HepG2 (cell line): ENCODE results near the gene WDR83. TPM values are rescaled to one million over a fixed set of nuclear protein-coding genes. Genes with fewer than 3 reads are reported as not detected.

Experiments used
- ARID2 ChIP-seq: sonication (generic); formaldehyde crosslinking; IDR thresholded peaks from 2 replicates; pipeline ENCODE4 v1.8.1; 2022; ENCODE audit warnings: mild to moderate bottlenecking, missing genetic modification reagents, borderline replicate concordance
- CREM ChIP-seq, 2 experiments: sonication (generic) in 1 of 2; formaldehyde crosslinking in 1 of 2; IDR thresholded peaks; 2 replicates each; pipeline versions ENCODE4 v1.4.0 to v1.6.1; 2016 to 2020; ENCODE audit warnings: antibody characterized with exemption in 1 of 2, mild to moderate bottlenecking in 1 of 2, missing genetic modification reagents in 1 of 2
- EZH2 ChIP-seq: conservative IDR thresholded peaks from 2 replicates; pipeline ENCODE4 v1.6.1; 2012; ENCODE audit warnings: mild to moderate bottlenecking, low read depth, low read length, moderate library complexity
- JUND ChIP-seq: sonication (generic); formaldehyde crosslinking; IDR thresholded peaks from 2 replicates; pipeline ENCODE4 v1.8.0; 2022; ENCODE audit warnings: mild to moderate bottlenecking, missing genetic modification reagents
- KLF16 ChIP-seq, 2 experiments: sonication (generic) in 1 of 2; formaldehyde crosslinking in 1 of 2; IDR thresholded peaks; 2 replicates each; pipeline versions ENCODE4 v1.6.1 to v1.8.0; 2016 to 2023; ENCODE audit warnings: missing genetic modification reagents in 2 of 2, missing compliant biosample characterization in 1 of 2
- MBD4 ChIP-seq: IDR thresholded peaks from 2 replicates; pipeline ENCODE4 v1.6.1; 2012; ENCODE audit warnings: low read length, inconsistent platforms, borderline replicate concordance
- MTF1 ChIP-seq: sonication (generic); formaldehyde crosslinking; IDR thresholded peaks from 2 replicates; pipeline ENCODE4 v1.5.0; 2020; ENCODE audit warnings: missing genetic modification reagents
- NBN ChIP-seq: fragments of 450-650 bp; conservative IDR thresholded peaks from 2 replicates; pipeline ENCODE4 v1.6.1; 2017
- RXRB ChIP-seq: IDR thresholded peaks from 2 replicates; pipeline ENCODE4 v1.6.1; 2016; ENCODE audit warnings: borderline replicate concordance, missing genetic modification reagents, missing compliant biosample characterization
- SNAPC2 ChIP-seq: sonication (generic); formaldehyde crosslinking; IDR thresholded peaks from 2 replicates; pipeline ENCODE4 v1.8.1; 2022; ENCODE audit warnings: mild to moderate bottlenecking, missing genetic modification reagents
- TFE3 ChIP-seq: IDR thresholded peaks from 2 replicates; pipeline ENCODE4 v1.6.1; 2016
- U2AF1 ChIP-seq: fragments of 200-400 bp; formaldehyde crosslinking; optimal IDR thresholded peaks from 2 replicates; pipeline ENCODE3; 2017; ENCODE audit warnings: mild to moderate bottlenecking, low read depth, low read length
- ZBTB38 ChIP-seq: sonication (generic); formaldehyde crosslinking; IDR thresholded peaks from 2 replicates; pipeline ENCODE4 v1.5.1; 2020; ENCODE audit warnings: mild to moderate bottlenecking, missing genetic modification reagents
- ZMYM2 ChIP-seq: sonication (generic); formaldehyde crosslinking; IDR thresholded peaks from 2 replicates; pipeline ENCODE4 v1.8.0; 2022; ENCODE audit warnings: mild to moderate bottlenecking, missing genetic modification reagents
- ZNF253 ChIP-seq: sonication (generic); formaldehyde crosslinking; IDR thresholded peaks from 2 replicates; pipeline ENCODE4 v1.8.0; 2022; ENCODE audit warnings: mild to moderate bottlenecking, missing genetic modification reagents, borderline replicate concordance
- ZNF281 ChIP-seq: sonication (generic); formaldehyde crosslinking; IDR thresholded peaks from 2 replicates; pipeline ENCODE4 v1.4.0; 2020; ENCODE audit warnings: missing genetic modification reagents, borderline replicate concordance
- ZNF30 ChIP-seq: sonication (generic); formaldehyde crosslinking; IDR thresholded peaks from 2 replicates; pipeline ENCODE4 v1.5.0; 2020; ENCODE audit warnings: mild to moderate bottlenecking, missing genetic modification reagents
- ZNF512B ChIP-seq: sonication (generic); formaldehyde crosslinking; IDR thresholded peaks from 2 replicates; pipeline ENCODE4 v1.5.1; 2020; ENCODE audit warnings: missing genetic modification reagents, mild to moderate bottlenecking, borderline replicate concordance
- ZNF552 ChIP-seq: sonication (generic); formaldehyde crosslinking; IDR thresholded peaks from 2 replicates; pipeline ENCODE4 v1.9.0; 2022; ENCODE audit warnings: missing genetic modification reagents, mild to moderate bottlenecking, borderline replicate concordance
- ZSCAN5A ChIP-seq: sonication (generic); formaldehyde crosslinking; IDR thresholded peaks from 2 replicates; pipeline ENCODE4 v1.8.0; 2022; ENCODE audit warnings: mild to moderate bottlenecking, missing genetic modification reagents, borderline replicate concordance
- polyA plus RNA-seq, 8 experiments: library from polyadenylated mRNA; depleted of rRNA in 3 of 8; stranded (reverse) in 7 of 8; unstranded in 1 of 8; fragments of >200 nt; fragmentation: Illumina TruSeq in 4 of 8; extraction: Trizol in 4 of 8; gene quantifications; 2 replicates each; pipeline versions ENCODE4 v1.2.1 to v1.2.3, GENCODE V29; 2011 to 2016; ENCODE audit warnings: low read depth in 4 of 8, missing spikeins in 1 of 8, mixed read lengths in 1 of 8; ENCODE audit not compliant: insufficient read depth in 1 of 8
- total RNA-seq, 5 experiments: library from RNA; depleted of rRNA; stranded (reverse); fragments of >200 nt; fragmentation: Illumina TruSeq; extraction: Trizol; gene quantifications; 2 replicates each; pipeline ENCODE4 v1.2.3, GENCODE V29; 2016; ENCODE audit warnings: low read depth in 1 of 5

Gene WDR83
- total and polyA plus RNA-seq, 2 of the 13 experiments (the other 11 are each of a cell fraction or from before 2014, with no cell fraction given), result 4.5 to 10.7 TPM

- TF ChIP-seq TFE3 (CRISPR knock-in tag) (peak; percentile 93), KLF16 (CRISPR knock-in tag; IDR thresholded peaks at IDR 0.05) (0 out of 4 replicates have a peak, but pooled peaks of 1 of the 2 experiments have one; percentile 18), SNAPC2 (CRISPR knock-in tag) (peak; percentile 71; the same call in 1 of the 2 replicates), ARID2 (CRISPR knock-in tag) (no peak), JUND (CRISPR knock-in tag) (0 out of 2 replicates have a peak, but pooled peaks have one; percentile 53), MTF1 (no peak), ZSCAN5A (CRISPR knock-in tag) (no peak), ZNF281 (peak; percentile 52; the same call in 1 of the 2 replicates), EZH2 (no peak), CREM (IDR thresholded peaks at IDR 0.05) (peak; percentile 86), CREM (CRISPR knock-in tag; IDR thresholded peaks at IDR 0.05) (no peak), ZMYM2 (CRISPR knock-in tag) (no peak), ZNF253 (no peak), ZNF552 (CRISPR knock-in tag) (0 out of 2 replicates have a peak, but pooled peaks have one; percentile 34), ZNF30 (CRISPR knock-in tag) (no peak), ZBTB38 (0 out of 2 replicates have a peak, but pooled peaks have one; percentile 38), U2AF1 (peak; percentile 89), NBN (no peak), MBD4 (no peak), RXRB (CRISPR knock-in tag) (peak; percentile 60), ZNF512B (CRISPR knock-in tag) (no peak)
Measured at GRCh38 chr19:12722566-12723380, 56.2 kb downstream of the WDR83 start (continued).
